PC-3 (cell line): ENCODE measurements around the gene AUTS2. TPM values are rescaled to one million over a fixed set of nuclear protein-coding genes. Genes with fewer than 3 reads are reported as not detected.

Source experiments
- ATAC-seq: fragments of 200-7000 bp; cut with Tn5 transposase; 2 replicates; pipeline ENCODE4 v1.9.1; 2020; ENCODE audit warnings: mild to moderate bottlenecking, moderate library complexity
- BruUV-seq: library from RNA; stranded (reverse); fragments of 400-500 nt; replicated peaks from 2 replicates; lab custom pipeline; 2021; lab: Mats Ljungman, UMichigan
- CTCF ChIA-PET: fragments of 300-600 bp; sonication (Branson Sonifier 250); formaldehyde crosslinking; loops from one replicate; lab custom pipeline; 2022; ENCODE audit warnings: antibody characterized with exemption; lab: Charles Lee
- POLR2A ChIA-PET: fragments of 300-600 bp; sonication (Branson Sonifier 250); formaldehyde crosslinking; loops from one replicate; lab custom pipeline; 2022; ENCODE audit warnings: antibody characterized with exemption; ENCODE audit not compliant: unreplicated experiment; lab: Charles Lee
- DNase-seq: peaks from one replicate; pipeline ENCODE4 v3.0.0-alpha.2; 2015
- H2AFZ ChIP-seq: fragments of 300-600 bp; sonication (generic); 2 replicates; pipeline ENCODE4 v1.6.0; 2016; ENCODE audit warnings: antibody characterized with exemption, low read length
- H3F3A ChIP-seq: fragments of 300-600 bp; sonication (generic); one replicate; pipeline ENCODE4 v1.6.0; 2017; ENCODE audit warnings: antibody characterized with exemption, low read length, control low read depth, mild to moderate bottlenecking; ENCODE audit not compliant: unreplicated experiment
- H3K27ac ChIP-seq: fragments of 300-600 bp; sonication (generic); 2 replicates; pipeline ENCODE4 v1.5.1; 2016; ENCODE audit warnings: mild to moderate bottlenecking, low read length
- H3K27me3 ChIP-seq: fragments of 300-600 bp; sonication (generic); 2 replicates; pipeline ENCODE4 v1.6.1; 2016; ENCODE audit warnings: low read length, mixed read lengths
- H3K36me3 ChIP-seq: fragments of 300-600 bp; sonication (generic); 2 replicates; pipeline ENCODE4 v1.6.1; 2016; ENCODE audit warnings: low read depth, mixed run types, low read length, mixed read lengths
- H3K4me1 ChIP-seq: fragments of 300-600 bp; sonication (generic); 2 replicates; pipeline ENCODE4 v1.5.1; 2016; ENCODE audit warnings: low read length; ENCODE audit not compliant: insufficient read depth
- H3K4me2 ChIP-seq: fragments of 300-600 bp; sonication (generic); 2 replicates; pipeline ENCODE4 v1.6.0; 2016; ENCODE audit warnings: low read length
- H3K4me3 ChIP-seq: fragments of 300-600 bp; sonication (generic); 2 replicates; pipeline ENCODE4 v1.5.1; 2016; ENCODE audit warnings: mild to moderate bottlenecking, low read length, mixed read lengths
- H3K79me2 ChIP-seq: fragments of 300-600 bp; sonication (generic); 2 replicates; pipeline ENCODE4 v1.6.1; 2017; ENCODE audit warnings: low read length, mixed read lengths
- H3K9ac ChIP-seq: fragments of 300-600 bp; sonication (generic); 2 replicates; pipeline ENCODE4 v1.6.0; 2016; ENCODE audit warnings: mild to moderate bottlenecking, low read length
- H3K9me2 ChIP-seq: fragments of 300-600 bp; sonication (generic); replicated peaks from 2 replicates; pipeline ENCODE4 v1.6.1; 2016; ENCODE audit warnings: mixed run types, low read length, mixed read lengths
- H3K9me3 ChIP-seq: fragments of 300-600 bp; sonication (generic); 2 replicates; pipeline ENCODE4 v1.6.1; 2016; ENCODE audit warnings: low read length, mixed read lengths
- H4K20me1 ChIP-seq: fragments of 300-600 bp; sonication (generic); 2 replicates; pipeline ENCODE4 v1.6.1; 2016; ENCODE audit warnings: low read length, mixed read lengths
- EZH2 ChIP-seq: fragments of 300-600 bp; sonication (generic); IDR thresholded peaks from one replicate; pipeline ENCODE4 v1.6.1; 2017; ENCODE audit warnings: antibody characterized with exemption, mild to moderate bottlenecking, low read length; ENCODE audit not compliant: unreplicated experiment
- EZH2phosphoT487 ChIP-seq: fragments of 300-600 bp; sonication (generic); IDR thresholded peaks from 2 replicates; pipeline ENCODE4 v1.6.1; 2018; ENCODE audit warnings: mild to moderate bottlenecking, antibody characterized with exemption, low read length, borderline replicate concordance
- intact Hi-C: fragments of 100-400 bp; cut with micrococcal nuclease; formaldehyde crosslinking; loops from 2 replicates; pipeline ENCODE4 v1.9.0; 2023
- total RNA-seq: library from RNA; depleted of rRNA; stranded (reverse); fragments of >200 nt; gene quantifications from 2 replicates; pipeline ENCODE4 v1.2.3, GENCODE V29; 2014
- TF ChIP-seq, protein P1 (sequence below): fragments of 300-600 bp; sonication (generic); conservative IDR thresholded peaks from 2 replicates; pipeline ENCODE4 v1.5.1; 2017; ENCODE audit warnings: antibody characterized with exemption, low read depth, mild to moderate bottlenecking, low read length

Gene AUTS2
- total RNA-seq, 1 experiment from 2014 or later = not detected

DNA sequence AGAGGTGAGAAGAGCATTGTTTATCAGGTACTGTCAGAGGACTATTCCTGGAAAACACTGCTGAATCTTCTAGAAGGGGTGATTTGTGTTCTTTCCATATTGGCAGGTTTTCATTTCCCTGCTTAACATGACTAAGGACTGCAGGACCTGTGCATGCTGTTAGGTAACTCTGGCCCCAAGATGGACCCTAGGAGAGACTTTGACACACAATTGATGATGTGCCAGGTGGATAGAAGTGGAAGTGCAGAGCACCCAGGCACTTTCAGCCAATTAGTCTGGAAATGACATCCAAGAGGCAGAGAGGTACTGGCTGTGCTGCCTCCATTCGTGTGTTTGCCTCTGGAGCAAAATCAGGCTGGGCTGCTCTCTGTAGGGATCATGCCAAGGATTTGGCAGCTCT, 1037.4 kb downstream of the AUTS2 start:
- Histone ChIP-seq H3K27me3 (no peaks in the 10 kb centered on the region), H3F3A (no peaks in the 10 kb centered on the region), H2AFZ (no peak overlapping the region), H3K4me1 (no peaks in the 10 kb centered on the region), H3K9me2 (no peaks in the 10 kb centered on the region), H3K9me3 (no peaks in the 10 kb centered on the region), H3K9ac (no peak overlapping the region), H3K4me3 (no peak overlapping the region), H3K27ac (no peak overlapping the region), H3K79me2 (no peaks in the 10 kb centered on the region), H3K4me2 (no peak overlapping the region), H4K20me1 (no peaks in the 10 kb centered on the region), H3K36me3 (no peaks in the 10 kb centered on the region)
- ATAC-seq (no peak), DNase-seq (no peak)
- no TSS peak for BruUV-seq
- CTCF ChIA-PET = no interaction called here
- intact Hi-C loops = no loop called here
- POLR2A ChIA-PET = no interaction called here
- TF ChIP-seq EZH2phosphoT487 (no peak), EZH2 (no peak)
- TF ChIP-seq, protein P1, sequence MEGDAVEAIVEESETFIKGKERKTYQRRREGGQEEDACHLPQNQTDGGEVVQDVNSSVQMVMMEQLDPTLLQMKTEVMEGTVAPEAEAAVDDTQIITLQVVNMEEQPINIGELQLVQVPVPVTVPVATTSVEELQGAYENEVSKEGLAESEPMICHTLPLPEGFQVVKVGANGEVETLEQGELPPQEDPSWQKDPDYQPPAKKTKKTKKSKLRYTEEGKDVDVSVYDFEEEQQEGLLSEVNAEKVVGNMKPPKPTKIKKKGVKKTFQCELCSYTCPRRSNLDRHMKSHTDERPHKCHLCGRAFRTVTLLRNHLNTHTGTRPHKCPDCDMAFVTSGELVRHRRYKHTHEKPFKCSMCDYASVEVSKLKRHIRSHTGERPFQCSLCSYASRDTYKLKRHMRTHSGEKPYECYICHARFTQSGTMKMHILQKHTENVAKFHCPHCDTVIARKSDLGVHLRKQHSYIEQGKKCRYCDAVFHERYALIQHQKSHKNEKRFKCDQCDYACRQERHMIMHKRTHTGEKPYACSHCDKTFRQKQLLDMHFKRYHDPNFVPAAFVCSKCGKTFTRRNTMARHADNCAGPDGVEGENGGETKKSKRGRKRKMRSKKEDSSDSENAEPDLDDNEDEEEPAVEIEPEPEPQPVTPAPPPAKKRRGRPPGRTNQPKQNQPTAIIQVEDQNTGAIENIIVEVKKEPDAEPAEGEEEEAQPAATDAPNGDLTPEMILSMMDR = no peak

DNA sequence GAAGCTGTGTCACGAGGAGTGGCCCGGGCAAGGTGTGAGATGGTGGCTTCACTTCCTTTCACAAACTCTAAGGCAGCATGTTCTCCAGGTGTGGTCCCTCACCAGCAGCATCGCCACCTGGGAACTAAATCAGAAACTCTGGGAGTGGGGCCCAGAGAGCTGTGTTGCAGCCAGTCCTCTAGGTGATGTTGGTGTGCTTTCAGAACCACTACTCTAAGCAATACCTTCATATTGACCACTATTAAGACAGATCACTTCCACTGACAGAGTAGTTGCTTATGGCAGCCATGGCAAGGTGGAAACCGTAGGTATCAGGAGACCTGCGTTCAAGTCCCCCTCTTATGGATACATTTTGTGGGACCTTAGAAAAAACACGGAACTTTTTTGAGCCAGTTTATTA, 1037.9 kb downstream of the AUTS2 start:
- Histone ChIP-seq H4K20me1 (no peaks in the 10 kb centered on the region), H3K36me3 (no peaks in the 10 kb centered on the region), H3K79me2 (no peaks in the 10 kb centered on the region), H3K9ac (no peak overlapping the region), H3K27me3 (no peaks in the 10 kb centered on the region), H2AFZ (no peak overlapping the region), H3K4me2 (no peak overlapping the region), H3K4me1 (no peaks in the 10 kb centered on the region), H3K27ac (no peak overlapping the region), H3F3A (no peaks in the 10 kb centered on the region), H3K9me2 (no peaks in the 10 kb centered on the region), H3K9me3 (no peaks in the 10 kb centered on the region), H3K4me3 (no peak overlapping the region)
- no peak for DNase-seq
- intact Hi-C loops = no loop called here
- ChIA-PET CTCF (no interaction called here), POLR2A (no interaction called here)
- BruUV-seq = no TSS peak
- no peak for ATAC-seq
- TF ChIP-seq, protein P1 = no peak
- TF ChIP-seq EZH2phosphoT487 (no peak), EZH2 (no peak)

DNA sequence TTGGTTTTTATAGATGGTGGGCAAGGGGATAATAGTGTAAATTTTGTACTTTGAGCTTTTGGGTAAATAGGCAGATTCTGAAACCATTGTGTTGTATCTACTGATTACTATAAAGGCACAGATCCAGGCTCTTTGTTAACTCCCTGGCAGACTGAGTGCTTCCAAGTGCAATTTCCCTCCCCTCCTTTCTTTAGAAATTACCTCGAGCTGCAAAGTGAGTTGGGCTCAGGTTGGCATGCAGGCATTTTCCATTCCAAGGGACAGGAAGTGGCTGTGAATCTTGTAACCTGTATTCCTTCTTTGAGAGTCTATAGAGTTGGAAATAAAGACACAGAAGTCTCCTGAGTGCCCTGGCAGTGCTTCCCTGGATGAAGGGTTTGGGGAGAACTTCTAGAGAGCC, 1039.5 kb downstream of the AUTS2 start:
- no peaks in the 10 kb centered on the region for H3K27me3 ChIP-seq
- H3K27ac ChIP-seq = no peak overlapping the region
- H3K9me2 ChIP-seq = no peaks in the 10 kb centered on the region
- no peak overlapping the region for H2AFZ ChIP-seq
- H3K9me3 ChIP-seq = no peaks in the 10 kb centered on the region
- H3K4me1 ChIP-seq = no peaks in the 10 kb centered on the region
- no peak overlapping the region for H3K9ac ChIP-seq
- ATAC-seq (no peak), DNase-seq (no peak)
- POLR2A ChIA-PET = interaction anchor here (0.7 kb wide), 1 partner anchor 29 kb away, joined by 4 read pairs; no protein-coding TSS in a partner anchor
- CTCF ChIA-PET = no interaction called here
- H3K4me3 ChIP-seq = no peak overlapping the region
- no peaks in the 10 kb centered on the region for H3F3A ChIP-seq
- intact Hi-C loops = no loop called here
- TF ChIP-seq EZH2phosphoT487 (no peak), EZH2 (no peak)
- TF ChIP-seq, protein P1 = no peak
- no peaks in the 10 kb centered on the region for H3K79me2 ChIP-seq
- no peak overlapping the region for H3K4me2 ChIP-seq
- no TSS peak for BruUV-seq
- H3K36me3 ChIP-seq = no peaks in the 10 kb centered on the region
- H4K20me1 ChIP-seq = no peaks in the 10 kb centered on the region
